H9 (cell line): ENCODE results near the gene EML1. TPM values are rescaled to one million over a fixed set of nuclear protein-coding genes. Genes with fewer than 3 reads are reported as not detected.

Experiments used
- DNase-seq: peaks from one replicate; pipeline ENCODE4 v3.0.0-alpha.2; 2017
- H2AFZ ChIP-seq: one replicate; pipeline ENCODE4 v1.6.1; 2013; ENCODE audit warnings: mild to moderate bottlenecking, low read length, control low read depth, moderate library complexity
- H2AK5ac ChIP-seq: 2 replicates; pipeline ENCODE4 v1.6.1; 2013; ENCODE audit warnings: low read length, control low read depth, mixed read lengths; ENCODE audit not compliant: insufficient read length
- H2BK120ac ChIP-seq: one replicate; pipeline ENCODE4 v1.6.1; 2013; ENCODE audit warnings: low read depth, mild to moderate bottlenecking, low read length, control low read depth, inconsistent platforms; ENCODE audit not compliant: poor library complexity, severe bottlenecking
- H2BK12ac ChIP-seq: 2 replicates; pipeline ENCODE4 v1.6.1; 2013; ENCODE audit warnings: low read length, control low read depth, mixed read lengths, low read depth; ENCODE audit not compliant: insufficient read length
- H2BK15ac ChIP-seq: 2 replicates; pipeline ENCODE4 v1.6.1; 2013; ENCODE audit warnings: low read depth, low read length, control low read depth
- H2BK20ac ChIP-seq: one replicate; pipeline ENCODE4 v1.6.1; 2013; ENCODE audit warnings: low read depth, mild to moderate bottlenecking, low read length, control low read depth, inconsistent platforms; ENCODE audit not compliant: poor library complexity, severe bottlenecking
- H2BK5ac ChIP-seq: 2 replicates; pipeline ENCODE4 v1.6.1; 2013; ENCODE audit warnings: low read length, control low read depth, mixed read lengths; ENCODE audit not compliant: insufficient read length
- H3K14ac ChIP-seq: 2 replicates; pipeline ENCODE4 v1.6.1; 2013; ENCODE audit warnings: low read length, control low read depth; ENCODE audit not compliant: insufficient read depth
- H3K18ac ChIP-seq: 2 replicates; pipeline ENCODE4 v1.6.1; 2013; ENCODE audit warnings: low read depth, mild to moderate bottlenecking, mixed read lengths, low read length, control low read depth; ENCODE audit not compliant: insufficient read length
- H3K23ac ChIP-seq: 2 replicates; pipeline ENCODE4 v1.6.1; 2013; ENCODE audit warnings: low read length, control low read depth, mixed read lengths, low read depth; ENCODE audit not compliant: insufficient read length
- H3K23me2 ChIP-seq: 2 replicates; pipeline ENCODE4 v1.6.1; 2013; ENCODE audit warnings: low read depth, mild to moderate bottlenecking, mixed read lengths, low read length, control low read depth; ENCODE audit not compliant: insufficient read length, poor library complexity, severe bottlenecking
- H3K27ac ChIP-seq: 2 replicates; pipeline ENCODE4 v1.5.1; 2013; ENCODE audit warnings: low read length, control low read depth, mixed read lengths, low read depth; ENCODE audit not compliant: insufficient read length
- H3K27me3 ChIP-seq: 2 replicates; pipeline ENCODE4 v1.6.1; 2013; ENCODE audit warnings: low read length, control low read depth, inconsistent platforms; ENCODE audit not compliant: insufficient read depth
- H3K4ac ChIP-seq: 2 replicates; pipeline ENCODE4 v1.6.1; 2013; ENCODE audit warnings: low read depth, mild to moderate bottlenecking, control low read depth, inconsistent platforms, low read length, moderate library complexity
- H3K4me1 ChIP-seq: 2 replicates; pipeline ENCODE4 v1.6.1; 2013; ENCODE audit warnings: low read length, control low read depth, inconsistent platforms; ENCODE audit not compliant: insufficient read depth
- H3K4me2 ChIP-seq: 2 replicates; pipeline ENCODE4 v1.6.1; 2013; ENCODE audit warnings: low read length, control low read depth, mixed read lengths; ENCODE audit not compliant: insufficient read length, insufficient read depth
- H3K56ac ChIP-seq: 2 replicates; pipeline ENCODE4 v1.6.1; 2013; ENCODE audit warnings: low read depth, mild to moderate bottlenecking, mixed read lengths, low read length, control low read depth; ENCODE audit not compliant: insufficient read length
- H3K79me1 ChIP-seq: 2 replicates; pipeline ENCODE4 v1.6.1; 2013; ENCODE audit warnings: low read depth, mild to moderate bottlenecking, moderate library complexity, low read length, control low read depth, inconsistent platforms; ENCODE audit not compliant: insufficient read depth, poor library complexity, severe bottlenecking
- H3K79me2 ChIP-seq: 2 replicates; pipeline ENCODE4 v1.6.1; 2013; ENCODE audit warnings: low read length, control low read depth, inconsistent platforms; ENCODE audit not compliant: insufficient read depth
- H3K9ac ChIP-seq: 2 replicates; pipeline ENCODE4 v1.6.1; 2013; ENCODE audit warnings: low read length, control low read depth, mixed read lengths; ENCODE audit not compliant: insufficient read length; ENCODE audit errors: extremely low read depth
- H3K9me3 ChIP-seq: one replicate; pipeline ENCODE4 v1.6.1; 2013; ENCODE audit warnings: low read depth, low read length, inconsistent platforms; ENCODE audit not compliant: control insufficient read depth
- H3T11ph ChIP-seq: one replicate; pipeline ENCODE4 v1.6.1; 2013; ENCODE audit warnings: mild to moderate bottlenecking, low read length, control low read depth, inconsistent platforms
- H4K20me1 ChIP-seq: one replicate; pipeline ENCODE4 v1.6.1; 2013; ENCODE audit not compliant: control insufficient read depth, insufficient read length, insufficient read depth
- H4K5ac ChIP-seq: 2 replicates; pipeline ENCODE4 v1.6.1; 2013; ENCODE audit warnings: low read depth, mild to moderate bottlenecking, mixed read lengths, low read length, control low read depth; ENCODE audit not compliant: insufficient read length
- H4K8ac ChIP-seq: replicated peaks from 2 replicates; pipeline ENCODE4 v1.6.1; 2013; ENCODE audit warnings: low read length, control low read depth, mixed read lengths, low read depth; ENCODE audit not compliant: insufficient read length
- H4K91ac ChIP-seq: 2 replicates; pipeline ENCODE4 v1.6.1; 2013; ENCODE audit warnings: low read depth, mild to moderate bottlenecking, moderate library complexity, mixed read lengths, low read length, control low read depth; ENCODE audit not compliant: insufficient read length
- H3K27ac Mint-ChIP-seq, 3 experiments: 2 replicates in 2 of 3; 3 replicates in 1 of 3; pipeline ENCODE4 v1.8.0; 2020 to 2021; ENCODE audit warnings: mixed read lengths in 3 of 3, mild to moderate bottlenecking in 1 of 3, moderate library complexity in 1 of 3
- H3K27me3 Mint-ChIP-seq: 2 replicates; pipeline ENCODE4 v1.8.0; 2021; ENCODE audit warnings: low read depth, mild to moderate bottlenecking, moderate library complexity, mixed read lengths
- H3K36me3 Mint-ChIP-seq, 3 experiments: 2 replicates in 2 of 3; 3 replicates in 1 of 3; pipeline ENCODE4 v1.8.0; 2020 to 2021; ENCODE audit warnings: low read depth in 3 of 3, mixed read lengths in 3 of 3; ENCODE audit not compliant: insufficient read depth in 1 of 3
- H3K4me1 Mint-ChIP-seq, 2 experiments: 2 replicates each; pipeline ENCODE4 v1.8.0; 2020; ENCODE audit warnings: mixed read lengths in 2 of 2
- H3K4me3 Mint-ChIP-seq, 2 experiments: 2 replicates in 1 of 2; 3 replicates in 1 of 2; pipeline ENCODE4 v1.8.0; 2020 to 2021; ENCODE audit warnings: mild to moderate bottlenecking in 2 of 2, mixed read lengths in 2 of 2, moderate library complexity in 1 of 2
- H3K9me3 Mint-ChIP-seq, 2 experiments: 2 replicates in 1 of 2; 3 replicates in 1 of 2; pipeline ENCODE4 v1.8.0; 2020; ENCODE audit warnings: mild to moderate bottlenecking in 2 of 2, mixed read lengths in 2 of 2, moderate library complexity in 1 of 2
- WGBS: extraction: QIAGEN DNeasy Blood & Tissue Kit; methylation state at CpG from one replicate; pipeline ENCODE4 v1.1.7; 2013; ENCODE audit warnings: missing lambda C conversion rate, low lambda C conversion rate, mixed read lengths; ENCODE audit not compliant: insufficient read length; ENCODE audit errors: extremely low coverage; 5-methylcytosine and 5-hydroxymethylcytosine counted together
- total RNA-seq: library from RNA; stranded (reverse); gene quantifications from 2 replicates; pipeline ENCODE4 v1.2.1, GENCODE V29; 2021
- TF ChIP-seq, protein P1 (sequence below): fragments of 200-600 bp; sonication (generic); conservative IDR thresholded peaks from 3 replicates; pipeline ENCODE4 v1.8.0; 2021; ENCODE audit warnings: antibody characterized with exemption, mild to moderate bottlenecking

The EML1 gene
- total RNA-seq, 1 experiment from 2014 or later = 16.7 TPM

DNA sequence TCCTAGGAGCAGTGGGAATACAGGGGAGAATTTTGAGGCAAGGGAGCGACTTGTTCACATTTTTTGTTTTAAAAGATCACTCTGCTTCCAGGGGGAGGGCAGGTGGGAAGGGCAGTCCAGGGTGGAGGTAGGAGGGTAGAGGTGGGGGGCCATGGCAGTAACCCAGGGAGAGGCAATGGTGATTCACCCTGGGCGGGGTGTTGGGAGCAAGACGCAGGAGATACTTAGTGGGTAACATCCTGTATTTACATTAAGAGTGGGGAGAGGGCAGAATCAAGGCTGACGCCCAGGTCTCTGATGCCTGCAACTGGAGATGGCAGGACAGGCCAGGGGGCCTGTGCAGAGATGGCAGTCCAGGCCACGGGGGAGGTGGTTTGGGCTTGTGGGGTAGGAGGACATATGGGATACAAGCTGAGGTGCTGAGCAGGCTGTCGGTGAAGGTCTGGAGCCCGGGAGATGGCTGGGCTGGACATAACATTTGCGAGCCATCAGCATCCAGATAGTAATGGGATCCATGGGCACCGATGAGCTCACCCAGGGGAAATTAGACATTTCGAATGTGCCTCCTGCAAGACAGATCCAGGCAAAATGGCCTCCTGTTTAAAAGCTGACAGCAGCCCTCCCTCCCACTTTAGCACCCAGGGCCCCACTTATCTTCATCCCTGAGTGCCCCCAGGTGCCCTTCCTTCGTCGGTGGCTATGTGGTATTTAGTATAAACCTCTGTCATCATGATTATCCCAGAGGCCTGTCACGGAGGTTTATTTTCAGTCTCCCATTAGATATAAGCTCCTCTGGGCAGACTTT lies 9.3 kb downstream of the EML1 start:
- H2BK5ac ChIP-seq = no peak overlapping the region
- H3K4ac ChIP-seq = no peak overlapping the region
- H3K4me1 ChIP-seq = no peaks in the 10 kb centered on the region; the same call in 1 of the 2 replicates
- H3K18ac ChIP-seq = no peak overlapping the region
- no peak overlapping the region for H2AFZ ChIP-seq
- no peak overlapping the region for H3K4me3 Mint-ChIP-seq
- no peak overlapping the region for H4K91ac ChIP-seq
- no peaks in the 10 kb centered on the region for H3K36me3 Mint-ChIP-seq
- no peak overlapping the region for H3K9ac ChIP-seq
- H3K79me1 ChIP-seq = no peaks in the 10 kb centered on the region
- no peaks in the 10 kb centered on the region for H4K20me1 ChIP-seq
- WGBS = no CpG with 5 or more reads among the region's 13 CpGs
- no peak overlapping the region for H2AK5ac ChIP-seq
- no peak overlapping the region for H3K56ac ChIP-seq
- H3K27ac ChIP-seq = no peak overlapping the region
- H3K23ac ChIP-seq = no peak overlapping the region
- H3K27ac Mint-ChIP-seq = peak overlapping the region; percentile 7 to 62 (median 27); a peak in 2 of 7 replicates
- no peak overlapping the region for H3K14ac ChIP-seq
- no peaks in the 10 kb centered on the region for H3K27me3 ChIP-seq
- no peak overlapping the region for H2BK120ac ChIP-seq
- H3K4me1 Mint-ChIP-seq = peaks cover 19 to 22% of the 10 kb centered on the region in 2 experiments
- no peak overlapping the region for H4K8ac ChIP-seq
- H2BK20ac ChIP-seq = no peak overlapping the region
- no peaks in the 10 kb centered on the region for H3K9me3 ChIP-seq
- no peak overlapping the region for H3T11ph ChIP-seq
- H2BK12ac ChIP-seq = no peak overlapping the region
- no peak overlapping the region for H3K4me2 ChIP-seq
- H3K9me3 Mint-ChIP-seq = no peaks in the 10 kb centered on the region; a peak in 1 of 5 replicates
- no peak overlapping the region for H4K5ac ChIP-seq
- no peaks in the 10 kb centered on the region for H3K23me2 ChIP-seq
- DNase-seq = no peak
- no peaks in the 10 kb centered on the region for H3K79me2 ChIP-seq
- H2BK15ac ChIP-seq = no peak overlapping the region
- H3K27me3 Mint-ChIP-seq = no peaks in the 10 kb centered on the region; the same call in 1 of the 2 replicates
- TF ChIP-seq, protein P1, sequence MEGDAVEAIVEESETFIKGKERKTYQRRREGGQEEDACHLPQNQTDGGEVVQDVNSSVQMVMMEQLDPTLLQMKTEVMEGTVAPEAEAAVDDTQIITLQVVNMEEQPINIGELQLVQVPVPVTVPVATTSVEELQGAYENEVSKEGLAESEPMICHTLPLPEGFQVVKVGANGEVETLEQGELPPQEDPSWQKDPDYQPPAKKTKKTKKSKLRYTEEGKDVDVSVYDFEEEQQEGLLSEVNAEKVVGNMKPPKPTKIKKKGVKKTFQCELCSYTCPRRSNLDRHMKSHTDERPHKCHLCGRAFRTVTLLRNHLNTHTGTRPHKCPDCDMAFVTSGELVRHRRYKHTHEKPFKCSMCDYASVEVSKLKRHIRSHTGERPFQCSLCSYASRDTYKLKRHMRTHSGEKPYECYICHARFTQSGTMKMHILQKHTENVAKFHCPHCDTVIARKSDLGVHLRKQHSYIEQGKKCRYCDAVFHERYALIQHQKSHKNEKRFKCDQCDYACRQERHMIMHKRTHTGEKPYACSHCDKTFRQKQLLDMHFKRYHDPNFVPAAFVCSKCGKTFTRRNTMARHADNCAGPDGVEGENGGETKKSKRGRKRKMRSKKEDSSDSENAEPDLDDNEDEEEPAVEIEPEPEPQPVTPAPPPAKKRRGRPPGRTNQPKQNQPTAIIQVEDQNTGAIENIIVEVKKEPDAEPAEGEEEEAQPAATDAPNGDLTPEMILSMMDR = no peak
